ENCODE measurements around the gene CACNB2. TPM values are rescaled to one million over a fixed set of nuclear protein-coding genes. Genes with fewer than 3 reads are reported as not detected.
A peak's percentile ranks its signal among the peaks of the same experiment; 100 is the strongest.

CACNB2 gene
- total and polyA plus RNA-seq, 2 of the 13 experiments (the other 11 are each of a cell fraction or from before 2014, with no cell fraction given), result not detected

DNA sequence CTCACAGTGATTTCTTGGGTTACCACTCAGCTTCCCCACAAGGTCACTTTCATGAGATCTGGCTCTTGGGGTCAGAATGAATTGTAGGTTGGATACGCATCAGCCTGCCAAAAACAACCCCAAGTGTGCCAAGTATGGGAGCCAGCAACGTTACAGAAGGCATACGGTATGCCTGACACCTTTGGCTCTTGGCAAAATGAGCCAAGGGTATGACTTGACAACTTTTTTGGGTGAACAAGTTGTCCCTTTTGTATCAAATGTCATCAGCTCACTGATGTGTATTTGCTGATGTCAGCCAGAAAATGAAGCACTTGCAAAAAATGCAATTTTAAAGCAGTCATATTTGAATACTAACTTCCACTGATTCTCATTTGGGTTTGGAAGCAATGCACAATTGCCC, 168.4 kb downstream of the CACNB2 start:
- Histone ChIP-seq H4K20me1 (ENCODE audit: insufficient read depth, low read length) (no peaks in the 10 kb centered on the region), H3K9me3 (ENCODE audit: low read length) (no peaks in the 10 kb centered on the region), H3K79me2 (ENCODE audit: insufficient read depth, low read length) (no peaks in the 10 kb centered on the region), H2AFZ (ENCODE audit: low read length) (no peak overlapping the region), H3K4me2 (ENCODE audit: low read depth, low read length) (no peak overlapping the region), H3K9ac (ENCODE audit: insufficient read depth, low read depth, low read length) (no peak overlapping the region), H3K4me1 (ENCODE audit: insufficient read depth, low read length) (no peaks in the 10 kb centered on the region), H3K4me3 (replicated peaks in 1 of 3; ENCODE audit: insufficient read depth in 1 of 3, low read depth in 2 of 3, low read length in 3 of 3) (no peak overlapping the region), H3K27ac (ENCODE audit: extremely low read length, insufficient read depth, low read length) (no peak overlapping the region), H3K36me3 (replicated peaks in 1 of 2; ENCODE audit: control insufficient read depth in 1 of 2, insufficient read depth in 2 of 2, low read length in 2 of 2) (no peaks in the 10 kb centered on the region), H3K27me3 (ENCODE audit: control insufficient read depth in 1 of 2, insufficient read depth in 2 of 2, low read length in 2 of 2) (peaks cover 0 to 6% of the 10 kb centered on the region in 2 experiments; a peak in 1 of 5 replicates)
- FAIRE-seq, result no peak
- intact Hi-C loops (cut with micrococcal nuclease; ENCODE audit: unreplicated experiment) (no loop called here), in situ Hi-C loops (cut with HindIII; ENCODE audit: extremely low pct_ligation_motif_present, low pct_unique_long_range_greater_than_20kb) (no loop called here)
- no TSS peak for BruUV-seq (replicated peaks)
- WGBS (ENCODE audit: low lambda C conversion rate), result 0% methylated on average over 2 of the region's 3 CpGs
- ATAC-seq, result no peak
- ChIA-PET CTCF (ENCODE audit: low intra/inter-chr PET ratio, low total read pairs) (no interaction called here), POLR2A (no interaction called here)
- TF ChIP-seq CENPT (CRISPR knock-in tag; IDR thresholded peaks at IDR 0.05; ENCODE audit: low read depth), result no peak
- TF ChIP-seq ETV6 (CRISPR knock-in tag; conservative IDR thresholded peaks at IDR 0.05), result no peak
- TF ChIP-seq MAFF (IDR thresholded peaks at IDR 0.05; ENCODE audit: low read depth, low read length), result peak; percentile 91
- TF ChIP-seq MAFK (conservative IDR thresholded peaks at IDR 0.05 in 1 of 2, IDR thresholded peaks at IDR 0.05 in 1 of 2; ENCODE audit: low read length in 2 of 2), result peak; percentile 88 to 90
- DNase-seq (ENCODE audit: low spot score), result no peak

DNA sequence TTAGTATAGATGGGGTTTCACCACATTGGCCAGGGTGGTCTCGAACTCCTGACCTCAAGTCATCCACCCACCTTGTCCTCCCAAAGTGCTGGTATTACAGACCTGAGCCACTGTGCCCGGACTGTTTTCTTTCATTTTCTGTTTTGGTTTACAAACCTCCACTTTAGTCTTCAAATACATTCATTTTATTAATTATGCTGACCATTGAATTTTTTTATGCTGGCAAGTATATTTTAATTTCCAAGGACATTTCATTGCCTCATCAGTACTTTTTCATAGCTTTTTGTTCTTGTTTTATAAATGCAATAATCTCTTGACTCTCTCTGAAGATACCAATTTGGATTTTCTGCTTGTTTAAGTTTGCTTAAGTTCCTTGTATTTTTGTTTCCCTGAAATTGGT, 170.5 kb downstream of the CACNB2 start:
- FAIRE-seq, result no peak
- ATAC-seq, result no peak
- Histone ChIP-seq H4K20me1 (ENCODE audit: insufficient read depth, low read length) (no peaks in the 10 kb centered on the region), H3K36me3 (replicated peaks in 1 of 2; ENCODE audit: control insufficient read depth in 1 of 2, insufficient read depth in 2 of 2, low read length in 2 of 2) (no peaks in the 10 kb centered on the region), H2AFZ (ENCODE audit: low read length) (no peak overlapping the region), H3K9ac (ENCODE audit: insufficient read depth, low read depth, low read length) (no peak overlapping the region), H3K4me2 (ENCODE audit: low read depth, low read length) (no peak overlapping the region), H3K27me3 (ENCODE audit: control insufficient read depth in 1 of 2, insufficient read depth in 2 of 2, low read length in 2 of 2) (peaks cover 0 to 6% of the 10 kb centered on the region in 2 experiments; a peak in 1 of 5 replicates), H3K4me1 (ENCODE audit: insufficient read depth, low read length) (no peaks in the 10 kb centered on the region), H3K79me2 (ENCODE audit: insufficient read depth, low read length) (no peaks in the 10 kb centered on the region), H3K27ac (ENCODE audit: extremely low read length, insufficient read depth, low read length) (no peak overlapping the region), H3K4me3 (replicated peaks in 1 of 3; ENCODE audit: insufficient read depth in 1 of 3, low read depth in 2 of 3, low read length in 3 of 3) (no peak overlapping the region), H3K9me3 (ENCODE audit: low read length) (no peaks in the 10 kb centered on the region)
- 7% methylated on average over 2 of the region's 2 CpGs for WGBS (ENCODE audit: low lambda C conversion rate)
- no peak for DNase-seq (ENCODE audit: low spot score)
- ChIA-PET CTCF (ENCODE audit: low intra/inter-chr PET ratio, low total read pairs) (no interaction called here), POLR2A (no interaction called here)
- intact Hi-C loops (cut with micrococcal nuclease; ENCODE audit: unreplicated experiment) (no loop called here), in situ Hi-C loops (cut with HindIII; ENCODE audit: extremely low pct_ligation_motif_present, low pct_unique_long_range_greater_than_20kb) (no loop called here)
- BruUV-seq (replicated peaks), result no TSS peak
- TF ChIP-seq MAFF (IDR thresholded peaks at IDR 0.05; ENCODE audit: low read depth, low read length) (peak; percentile 70), MAFK (conservative IDR thresholded peaks at IDR 0.05 in 1 of 2, IDR thresholded peaks at IDR 0.05 in 1 of 2; ENCODE audit: low read length in 2 of 2) (peak; percentile 31 to 81; a peak in 2 of 4 replicates)
- TF ChIP-seq, protein P1, sequence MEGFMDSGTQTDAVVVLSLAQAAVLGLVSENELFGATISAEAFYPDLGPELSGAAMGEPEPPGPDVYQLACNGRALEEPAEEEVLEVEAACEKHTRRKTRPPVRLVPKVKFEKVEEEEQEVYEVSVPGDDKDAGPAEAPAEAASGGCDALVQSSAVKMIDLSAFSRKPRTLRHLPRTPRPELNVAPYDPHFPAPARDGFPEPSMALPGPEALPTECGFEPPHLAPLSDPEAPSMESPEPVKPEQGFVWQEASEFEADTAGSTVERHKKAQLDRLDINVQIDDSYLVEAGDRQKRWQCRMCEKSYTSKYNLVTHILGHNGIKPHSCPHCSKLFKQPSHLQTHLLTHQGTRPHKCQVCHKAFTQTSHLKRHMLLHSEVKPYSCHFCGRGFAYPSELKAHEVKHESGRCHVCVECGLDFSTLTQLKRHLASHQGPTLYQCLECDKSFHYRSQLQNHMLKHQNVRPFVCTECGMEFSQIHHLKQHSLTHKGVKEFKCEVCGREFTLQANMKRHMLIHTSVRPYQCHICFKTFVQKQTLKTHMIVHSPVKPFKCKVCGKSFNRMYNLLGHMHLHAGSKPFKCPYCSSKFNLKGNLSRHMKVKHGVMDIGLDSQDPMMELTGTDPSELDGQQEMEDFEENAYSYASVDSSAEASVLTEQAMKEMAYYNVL (CRISPR knock-in tag; IDR thresholded peaks at IDR 0.05; ENCODE audit: borderline replicate concordance), result no peak
